RWPE2 (cell line): ENCODE measurements around the gene INO80B.

Experiments used
- ATAC-seq: fragments of 200-7000 bp; cut with Tn5 transposase; 3 replicates; pipeline ENCODE4 v1.9.1; 2021; ENCODE audit warnings: low read depth
- DNase-seq: peaks from one replicate; pipeline ENCODE4 v3.0.0-alpha.2; 2020; ENCODE audit warnings: low spot score
- H3K27ac ChIP-seq: fragments of 450-650 bp; 2 replicates; pipeline ENCODE4 v1.5.1; 2017; ENCODE audit warnings: mild to moderate bottlenecking; ENCODE audit not compliant: poor library complexity, severe bottlenecking
- H3K27me3 ChIP-seq: fragments of 250-450 bp; sonication (Bioruptor Pico); 2 replicates; pipeline ENCODE4 v1.5.1; 2021; ENCODE audit warnings: mild to moderate bottlenecking, moderate library complexity; ENCODE audit not compliant: insufficient read depth, poor library complexity, severe bottlenecking
- H3K36me3 ChIP-seq: fragments of 250-450 bp; sonication (Bioruptor Pico); 2 replicates; pipeline ENCODE4 v1.5.1; 2020; ENCODE audit warnings: low read depth, mild to moderate bottlenecking, moderate library complexity
- H3K4me1 ChIP-seq: fragments of 250-450 bp; sonication (Bioruptor Pico); 2 replicates; pipeline ENCODE4 v1.5.1; 2021; ENCODE audit warnings: mild to moderate bottlenecking, moderate library complexity; ENCODE audit not compliant: insufficient read depth, poor library complexity, severe bottlenecking
- H3K4me3 ChIP-seq: fragments of 250-450 bp; sonication (Bioruptor Pico); 2 replicates; pipeline ENCODE4 v1.5.1; 2021; ENCODE audit warnings: mild to moderate bottlenecking, moderate library complexity; ENCODE audit not compliant: severe bottlenecking
- H3K9me3 ChIP-seq: fragments of 250-450 bp; sonication (Bioruptor Pico); 2 replicates; pipeline ENCODE4 v1.5.1; 2021; ENCODE audit warnings: mild to moderate bottlenecking, moderate library complexity; ENCODE audit not compliant: severe bottlenecking
- CTCF ChIP-seq: fragments of 450-650 bp; IDR thresholded peaks from one replicate; pipeline ENCODE4 v1.5.1; 2017; ENCODE audit warnings: mild to moderate bottlenecking, moderate library complexity; ENCODE audit not compliant: poor library complexity, severe bottlenecking

Gene INO80B

GRCh38 chr2:74486141-74486540, 31.3 kb downstream of the INO80B start:
- Histone ChIP-seq H3K36me3 (peaks cover 42% of the 10 kb centered on the region), H3K27me3 (no peaks in the 10 kb centered on the region), H3K4me3 (no peak overlapping the region), H3K4me1 (peaks cover 2% of the 10 kb centered on the region), H3K27ac (no peak overlapping the region), H3K9me3 (no peaks in the 10 kb centered on the region)
- TF ChIP-seq CTCF: no peak
- ATAC-seq (no peak), DNase-seq (no peak)

DNA sequence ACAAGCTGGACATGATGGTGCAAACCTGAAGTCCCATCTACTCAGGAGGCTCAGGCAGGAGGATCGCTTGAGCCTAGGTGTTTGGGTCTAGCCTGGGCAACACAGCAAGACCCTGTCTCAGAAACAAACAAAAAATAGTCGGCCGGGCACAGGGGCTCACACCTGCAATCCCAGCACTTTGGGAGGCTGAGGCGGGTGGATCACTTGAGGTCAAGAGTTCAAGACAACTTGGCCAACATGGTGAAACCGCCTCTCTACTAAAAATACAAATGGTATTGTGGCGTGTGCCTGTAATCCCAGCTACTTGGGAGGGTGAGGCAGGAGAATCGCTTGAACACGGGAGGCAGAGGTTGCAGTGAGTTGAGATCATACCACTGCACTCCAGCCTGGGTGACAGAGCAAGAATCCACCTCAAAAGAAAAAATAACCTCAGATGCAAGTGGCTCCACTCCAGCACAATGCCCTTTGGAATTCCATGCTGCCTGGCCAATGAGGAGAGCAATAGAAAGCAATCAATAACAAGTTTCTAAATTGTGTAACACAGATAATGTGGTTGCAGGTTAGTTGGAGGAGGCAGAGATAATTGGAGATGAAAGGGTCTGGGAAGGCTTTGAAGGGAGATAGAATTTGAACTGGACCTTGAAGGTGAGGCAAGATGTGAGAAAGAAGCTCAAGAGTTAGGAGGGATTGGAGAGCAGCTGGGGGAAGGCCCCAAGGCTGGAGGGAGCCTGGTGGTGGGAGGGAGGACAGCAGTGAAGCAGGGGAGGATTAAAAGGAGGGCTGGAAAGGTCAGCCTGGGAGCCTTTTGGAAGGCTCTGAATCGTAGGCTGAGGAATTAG, 34.0 kb downstream of the INO80B start:
- Histone ChIP-seq H3K27ac (no peak overlapping the region), H3K4me3 (no peak overlapping the region), H3K27me3 (no peaks in the 10 kb centered on the region), H3K36me3 (peaks cover 61% of the 10 kb centered on the region), H3K9me3 (no peaks in the 10 kb centered on the region), H3K4me1 (peaks cover 2% of the 10 kb centered on the region)
- no peak for DNase-seq
- ATAC-seq: no peak; the same call in 2 of the 3 replicates
- TF ChIP-seq CTCF: no peak

DNA sequence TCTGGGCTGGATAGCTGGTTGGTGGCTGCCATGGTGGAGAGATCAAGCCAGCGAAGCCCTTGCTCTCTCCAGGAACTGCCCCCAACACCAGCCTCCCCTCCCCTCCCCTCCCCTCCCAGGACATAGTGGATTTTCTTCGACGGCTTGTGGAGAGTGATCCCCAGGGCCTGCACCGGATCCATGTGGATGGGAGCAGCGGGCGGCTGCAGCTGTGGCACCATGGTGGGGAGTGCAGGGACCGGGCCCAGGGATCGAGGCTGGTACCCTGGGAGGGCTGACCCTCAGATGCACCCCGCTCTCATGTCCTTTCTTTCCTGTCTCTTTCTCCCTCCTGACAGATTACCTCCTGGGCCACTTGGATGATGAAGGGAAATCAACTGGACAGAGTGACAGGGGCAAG, 35.0 kb downstream of the INO80B start:
- peaks cover 2% of the 10 kb centered on the region for H3K4me1 ChIP-seq
- no peak for DNase-seq
- H3K4me3 ChIP-seq: no peak overlapping the region
- H3K27me3 ChIP-seq: no peaks in the 10 kb centered on the region
- no peaks in the 10 kb centered on the region for H3K9me3 ChIP-seq
- no peak for TF ChIP-seq CTCF
- H3K36me3 ChIP-seq: peaks cover 61% of the 10 kb centered on the region
- H3K27ac ChIP-seq: no peak overlapping the region
- ATAC-seq: no peak

- no peak for TF ChIP-seq CTCF
- Histone ChIP-seq H3K27ac (no peak overlapping the region), H3K4me1 (peaks cover 2% of the 10 kb centered on the region), H3K36me3 (peaks cover 50% of the 10 kb centered on the region), H3K4me3 (no peak overlapping the region), H3K9me3 (no peaks in the 10 kb centered on the region), H3K27me3 (no peaks in the 10 kb centered on the region)
- no peak for DNase-seq
- ATAC-seq: no peak
Observed at GRCh38 chr2:74491648-74492544, 37.0 kb downstream of the INO80B start.
